ENCODE data around the gene NUDT2.

Gene NUDT2

GRCh38 chr9:34375901-34376595 lies 46.7 kb downstream of the NUDT2 start (continued):
- no peak for TF ChIP-seq SP7 (tag by site-specific recombination; IDR thresholded peaks at IDR 0.05)
- no peak for TF ChIP-seq ZNF610 (tag by site-specific recombination; IDR thresholded peaks at IDR 0.05; ENCODE audit: borderline replicate concordance)
- TF ChIP-seq TCF7L2 (IDR thresholded peaks at IDR 0.05; ENCODE audit: borderline replicate concordance, low read depth, low read length), result no peak
- TF ChIP-seq ZNF121 (tag by site-specific recombination; IDR thresholded peaks at IDR 0.05), result no peak
- no peak for TF ChIP-seq ZNF596 (tag by site-specific recombination; IDR thresholded peaks at IDR 0.05)
- TF ChIP-seq ZNF624 (tag by site-specific recombination; IDR thresholded peaks at IDR 0.05), result no peak

DNA sequence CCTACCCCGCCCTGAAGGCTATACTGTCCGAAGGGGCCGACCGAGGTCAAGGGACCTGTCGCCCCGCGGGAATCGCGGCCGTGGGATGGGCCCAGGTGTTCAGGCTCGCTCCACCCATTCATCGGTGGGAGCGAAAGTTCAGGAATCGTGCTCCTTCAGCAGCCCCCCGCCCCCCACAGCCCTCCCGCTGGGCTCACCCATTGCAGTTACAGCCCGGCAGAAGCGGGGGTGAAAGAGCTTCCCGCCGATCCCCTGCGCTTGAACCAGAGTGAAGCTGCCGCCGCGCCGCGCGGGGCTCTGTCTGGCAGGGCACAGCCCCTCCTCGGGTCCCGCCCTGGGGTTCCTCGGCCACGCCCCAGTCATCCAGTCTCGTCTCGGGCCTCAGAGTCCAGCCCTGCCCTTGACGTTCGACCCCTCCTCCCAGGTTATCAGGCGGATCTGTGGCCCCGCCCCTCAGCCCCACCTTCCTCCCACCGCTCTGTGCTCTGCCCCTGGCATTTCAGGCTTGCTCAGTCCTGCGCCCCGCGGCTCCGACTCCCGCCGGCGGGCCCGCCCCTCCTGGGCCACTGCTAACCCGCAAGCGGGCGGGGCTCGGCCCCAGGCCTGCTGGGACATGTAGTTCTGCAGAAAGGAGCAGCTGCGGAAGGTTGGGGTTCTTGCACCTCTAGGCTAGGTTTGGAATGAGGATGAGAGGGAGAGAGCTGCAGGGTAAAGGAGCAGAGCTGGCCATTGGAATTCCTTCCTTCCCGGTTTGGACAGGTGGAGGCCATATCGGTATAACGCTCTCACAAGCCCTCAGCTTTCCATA lies 47.4 kb downstream of the NUDT2 start, which contains the start of gene MYORG:
Gene MYORG, minus strand, starts transcription at position 303 of the 808 bp plus-strand sequence. CDS start 3,955 bp downstream, outside the sequence.
- ChIA-PET CTCF (interaction anchor here (0.9 to 10.7 kb wide), 6 partner anchors 27 to 227 kb away, joined by 3 to 172 read pairs (median 8); no protein-coding TSS in a partner anchor), POLR2A (interaction anchor here (0.5 to 2.8 kb wide), 20 partner anchors 16 to 1095 kb away, joined by 3 to 16 read pairs (median 4); partner anchors contain the start of genes DCTN3, SIGMAR1 and UBAP1)
- Histone ChIP-seq H3K27ac (ENCODE audit: extremely low read depth, low read depth, low read length) (peak within 1 kb of the TSS; percentile 29; the same call in 1 of the 2 replicates), H3K4me1 (ENCODE audit: control insufficient read depth, insufficient read depth, low read length) (no peaks in the 10 kb centered on the region; the same call in none of the 2 replicates), H3K9me3 (ENCODE audit: control insufficient read depth, insufficient read depth, low read depth, low read length) (no peaks in the 10 kb centered on the region), H3K4me3 (ENCODE audit: low read depth, low read length) (peak within 1 kb of the TSS; percentile 74), H3K36me3 (ENCODE audit: control insufficient read depth in 2 of 2, insufficient read depth in 1 of 2, low read length in 2 of 2) (peaks cover 0 to 8% of the 10 kb centered on the region in 2 experiments; a peak in 1 of 3 replicates)
- no peak for TF ChIP-seq FEZF1 (tag by site-specific recombination; IDR thresholded peaks at IDR 0.05)
- peak; percentile 84 for TF ChIP-seq BCL11A (tag by site-specific recombination; IDR thresholded peaks at IDR 0.05; ENCODE audit: low read depth)
- no peak for TF ChIP-seq ZNF214 (tag by site-specific recombination; IDR thresholded peaks at IDR 0.05; ENCODE audit: borderline replicate concordance)
- TF ChIP-seq, protein P1, sequence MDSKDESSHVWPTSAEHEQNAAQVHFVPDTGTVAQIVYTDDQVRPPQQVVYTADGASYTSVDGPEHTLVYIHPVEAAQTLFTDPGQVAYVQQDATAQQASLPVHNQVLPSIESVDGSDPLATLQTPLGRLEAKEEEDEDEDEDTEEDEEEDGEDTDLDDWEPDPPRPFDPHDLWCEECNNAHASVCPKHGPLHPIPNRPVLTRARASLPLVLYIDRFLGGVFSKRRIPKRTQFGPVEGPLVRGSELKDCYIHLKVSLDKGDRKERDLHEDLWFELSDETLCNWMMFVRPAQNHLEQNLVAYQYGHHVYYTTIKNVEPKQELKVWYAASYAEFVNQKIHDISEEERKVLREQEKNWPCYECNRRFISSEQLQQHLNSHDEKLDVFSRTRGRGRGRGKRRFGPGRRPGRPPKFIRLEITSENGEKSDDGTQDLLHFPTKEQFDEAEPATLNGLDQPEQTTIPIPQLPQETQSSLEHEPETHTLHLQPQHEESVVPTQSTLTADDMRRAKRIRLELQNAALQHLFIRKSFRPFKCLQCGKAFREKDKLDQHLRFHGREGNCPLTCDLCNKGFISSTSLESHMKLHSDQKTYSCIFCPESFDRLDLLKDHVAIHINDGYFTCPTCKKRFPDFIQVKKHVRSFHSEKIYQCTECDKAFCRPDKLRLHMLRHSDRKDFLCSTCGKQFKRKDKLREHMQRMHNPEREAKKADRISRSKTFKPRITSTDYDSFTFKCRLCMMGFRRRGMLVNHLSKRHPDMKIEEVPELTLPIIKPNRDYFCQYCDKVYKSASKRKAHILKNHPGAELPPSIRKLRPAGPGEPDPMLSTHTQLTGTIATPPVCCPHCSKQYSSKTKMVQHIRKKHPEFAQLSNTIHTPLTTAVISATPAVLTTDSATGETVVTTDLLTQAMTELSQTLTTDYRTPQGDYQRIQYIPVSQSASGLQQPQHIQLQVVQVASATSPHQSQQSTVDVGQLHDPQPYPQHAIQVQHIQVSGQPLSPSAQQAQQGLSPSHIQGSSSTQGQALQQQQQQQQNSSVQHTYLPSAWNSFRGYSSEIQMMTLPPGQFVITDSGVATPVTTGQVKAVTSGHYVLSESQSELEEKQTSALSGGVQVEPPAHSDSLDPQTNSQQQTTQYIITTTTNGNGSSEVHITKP (tag by site-specific recombination; IDR thresholded peaks at IDR 0.05), result peak; percentile 91
- TF ChIP-seq SP7 (tag by site-specific recombination; IDR thresholded peaks at IDR 0.05), result peak; percentile 55
- TF ChIP-seq ZEB2 (tag by site-specific recombination; IDR thresholded peaks at IDR 0.05), result peak; percentile 75
- TF ChIP-seq ZXDB (tag by site-specific recombination; IDR thresholded peaks at IDR 0.05), result peak; percentile 86
- TF ChIP-seq, protein P2, sequence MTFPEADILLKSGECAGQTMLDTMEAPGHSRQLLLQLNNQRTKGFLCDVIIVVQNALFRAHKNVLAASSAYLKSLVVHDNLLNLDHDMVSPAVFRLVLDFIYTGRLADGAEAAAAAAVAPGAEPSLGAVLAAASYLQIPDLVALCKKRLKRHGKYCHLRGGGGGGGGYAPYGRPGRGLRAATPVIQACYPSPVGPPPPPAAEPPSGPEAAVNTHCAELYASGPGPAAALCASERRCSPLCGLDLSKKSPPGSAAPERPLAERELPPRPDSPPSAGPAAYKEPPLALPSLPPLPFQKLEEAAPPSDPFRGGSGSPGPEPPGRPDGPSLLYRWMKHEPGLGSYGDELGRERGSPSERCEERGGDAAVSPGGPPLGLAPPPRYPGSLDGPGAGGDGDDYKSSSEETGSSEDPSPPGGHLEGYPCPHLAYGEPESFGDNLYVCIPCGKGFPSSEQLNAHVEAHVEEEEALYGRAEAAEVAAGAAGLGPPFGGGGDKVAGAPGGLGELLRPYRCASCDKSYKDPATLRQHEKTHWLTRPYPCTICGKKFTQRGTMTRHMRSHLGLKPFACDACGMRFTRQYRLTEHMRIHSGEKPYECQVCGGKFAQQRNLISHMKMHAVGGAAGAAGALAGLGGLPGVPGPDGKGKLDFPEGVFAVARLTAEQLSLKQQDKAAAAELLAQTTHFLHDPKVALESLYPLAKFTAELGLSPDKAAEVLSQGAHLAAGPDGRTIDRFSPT (tag by site-specific recombination; IDR thresholded peaks at IDR 0.05), result peak; percentile 67
- peak; percentile 11; the same call in 1 of the 2 replicates for TF ChIP-seq ZNF449 (tag by site-specific recombination; IDR thresholded peaks at IDR 0.05)
- no peak for TF ChIP-seq ZNF114 (tag by site-specific recombination; IDR thresholded peaks at IDR 0.05)
- no peak for TF ChIP-seq ZNF404 (tag by site-specific recombination; IDR thresholded peaks at IDR 0.05)
- 0 out of 2 replicates have a peak, but pooled peaks have one; percentile 32 for TF ChIP-seq YY2 (tag by site-specific recombination; IDR thresholded peaks at IDR 0.05)
- no peak for TF ChIP-seq ZNF621 (tag by site-specific recombination; IDR thresholded peaks at IDR 0.05)
- TF ChIP-seq AEBP2 (tag by site-specific recombination; IDR thresholded peaks at IDR 0.05; ENCODE audit: borderline replicate concordance), result no peak
- TF ChIP-seq ZBTB7A (tag by site-specific recombination; IDR thresholded peaks at IDR 0.05; ENCODE audit: low read depth), result 0 out of 2 replicates have a peak, but pooled peaks have one; percentile 19
- peak; percentile 99 for TF ChIP-seq KLF1 (tag by site-specific recombination; IDR thresholded peaks at IDR 0.05)
- TF ChIP-seq, protein P3, sequence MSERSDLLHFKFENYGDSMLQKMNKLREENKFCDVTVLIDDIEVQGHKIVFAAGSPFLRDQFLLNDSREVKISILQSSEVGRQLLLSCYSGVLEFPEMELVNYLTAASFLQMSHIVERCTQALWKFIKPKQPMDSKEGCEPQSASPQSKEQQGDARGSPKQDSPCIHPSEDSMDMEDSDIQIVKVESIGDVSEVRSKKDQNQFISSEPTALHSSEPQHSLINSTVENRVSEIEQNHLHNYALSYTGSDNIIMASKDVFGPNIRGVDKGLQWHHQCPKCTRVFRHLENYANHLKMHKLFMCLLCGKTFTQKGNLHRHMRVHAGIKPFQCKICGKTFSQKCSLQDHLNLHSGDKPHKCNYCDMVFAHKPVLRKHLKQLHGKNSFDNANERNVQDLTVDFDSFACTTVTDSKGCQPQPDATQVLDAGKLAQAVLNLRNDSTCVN (tag by site-specific recombination; optimal IDR thresholded peaks at IDR 0.05), result peak; percentile 71

Data from HEK293 (cell line).